Loucy (cell line): ENCODE measurements around the gene TTC23.

Experiments used
- CTCF ChIP-seq: fragments of 200-600 bp; sonication (generic); conservative IDR thresholded peaks from 2 replicates; pipeline ENCODE4 v1.5.1; 2014; ENCODE audit warnings: mild to moderate bottlenecking, antibody characterized with exemption, low read length
- EZH2phosphoT487 ChIP-seq: fragments of 200-600 bp; IDR thresholded peaks from 2 replicates; pipeline ENCODE4 v1.6.1; 2018; ENCODE audit warnings: antibody characterized with exemption, mild to moderate bottlenecking, moderate library complexity, borderline replicate concordance

GRCh38 chr15:99164119-99164518, 85.3 kb downstream of the TTC23 start:
- TF ChIP-seq CTCF, result no peak
- no peak for TF ChIP-seq EZH2phosphoT487
